Gastroesophageal sphincter (tissue), 3 donors: ENCODE data around the gene AMH.

Experiments
- CTCF ChIP-seq, 4 experiments: fragments of 200-600 bp in 2 of 4; fragments of 450-650 bp in 2 of 4; sonication (generic) in 1 of 4; IDR thresholded peaks; one replicate each; pipeline ENCODE4 v1.5.1; 2017 to 2019; ENCODE audit warnings: antibody characterized with exemption in 4 of 4, mild to moderate bottlenecking in 2 of 4, moderate library complexity in 2 of 4
- POLR2A ChIP-seq, 2 donors: fragments of 450-650 bp; IDR thresholded peaks; one replicate each; pipeline ENCODE4 v1.6.1; 2017; ENCODE audit warnings: antibody characterized with exemption in 2 of 2, mild to moderate bottlenecking in 2 of 2, moderate library complexity in 1 of 2
- POLR2AphosphoS5 ChIP-seq: sonication (generic); formaldehyde crosslinking; IDR thresholded peaks from one replicate; pipeline ENCODE4 v1.6.1; 2017; ENCODE audit warnings: antibody characterized with exemption

GRCh38 chr19:2244486-2244885 is 4.6 kb upstream of the AMH start:
- TF ChIP-seq CTCF (IDR thresholded peaks at IDR 0.05) (no peak), POLR2A (IDR thresholded peaks at IDR 0.05) (no peak), POLR2AphosphoS5 (no peak)
